NCI-H2196 (cell line): ENCODE measurements around the gene TSHZ2.
"Not testable (repeated sequence)": the region's sequence is repeated elsewhere in the genome, so short reads cannot be mapped to it uniquely, and the experiment has no call there.

Experiments
- DNase-seq: peaks from one replicate; lab custom pipeline; 2025; ENCODE audit not compliant: unreplicated experiment; lab: John Stamatoyannopoulos, UW

Gene TSHZ2

GRCh38 chr20:53522026-53522425, 549.9 kb downstream of the TSHZ2 start:
- no peak for DNase-seq

- DNase-seq, result no peak
These were observed 550.5 kb downstream of the TSHZ2 start for GRCh38 chr20:53522696-53523095.

GRCh38 chr20:53523615-53524014, 551.5 kb downstream of the TSHZ2 start:
- DNase-seq, result not testable (repeated sequence)

GRCh38 chr20:53524589-53525312, 552.6 kb downstream of the TSHZ2 start:
- DNase-seq, result no peak

- DNase-seq, result no peak
These were observed 555.0 kb downstream of the TSHZ2 start for GRCh38 chr20:53527196-53527595.

- DNase-seq, result no peak
These were observed 557.5 kb downstream of the TSHZ2 start for GRCh38 chr20:53529658-53530057.

GRCh38 chr20:53530440-53530839, 558.3 kb downstream of the TSHZ2 start:
- DNase-seq, result no peak

GRCh38 chr20:53532654-53533312, 560.6 kb downstream of the TSHZ2 start:
- DNase-seq, result not testable (repeated sequence)

GRCh38 chr20:53533500-53533899, 561.3 kb downstream of the TSHZ2 start:
- DNase-seq, result no peak

GRCh38 chr20:53534037-53534436, 561.9 kb downstream of the TSHZ2 start:
- no peak for DNase-seq

- no peak for DNase-seq
These were observed 563.7 kb downstream of the TSHZ2 start for GRCh38 chr20:53535878-53536277.

GRCh38 chr20:53536382-53536781, 564.2 kb downstream of the TSHZ2 start:
- DNase-seq, result not testable (repeated sequence)

GRCh38 chr20:53539516-53539915, 567.4 kb downstream of the TSHZ2 start:
- DNase-seq, result no peak
